RWPE1 (cell line): ENCODE measurements around the gene NAA50.

Experiments
- CTCF ChIA-PET: fragments of 350-600 bp; sonication (Branson Sonifier 250); formaldehyde crosslinking; extraction: SDS; loops from one replicate; lab custom pipeline; 2021; lab: Yijun Ruan, JAX
- POLR2A ChIA-PET: fragments of 400-600 bp; formaldehyde crosslinking; extraction: SDS; loops from one replicate; lab custom pipeline; 2020; ENCODE audit warnings: antibody characterized with exemption; ENCODE audit not compliant: low non-redundant PET; lab: Yijun Ruan, JAX
- DNase-seq: peaks from one replicate; pipeline ENCODE4 v3.0.0; 2012; ENCODE audit warnings: low spot score
- H3K27ac ChIP-seq: fragments of 450-650 bp; 2 replicates; pipeline ENCODE4 v1.5.1; 2017
- TF ChIP-seq, protein P1 (sequence below): fragments of 450-650 bp; conservative IDR thresholded peaks from 2 replicates; pipeline ENCODE4 v1.5.1; 2017; ENCODE audit warnings: low read depth, mild to moderate bottlenecking

The NAA50 gene

DNA sequence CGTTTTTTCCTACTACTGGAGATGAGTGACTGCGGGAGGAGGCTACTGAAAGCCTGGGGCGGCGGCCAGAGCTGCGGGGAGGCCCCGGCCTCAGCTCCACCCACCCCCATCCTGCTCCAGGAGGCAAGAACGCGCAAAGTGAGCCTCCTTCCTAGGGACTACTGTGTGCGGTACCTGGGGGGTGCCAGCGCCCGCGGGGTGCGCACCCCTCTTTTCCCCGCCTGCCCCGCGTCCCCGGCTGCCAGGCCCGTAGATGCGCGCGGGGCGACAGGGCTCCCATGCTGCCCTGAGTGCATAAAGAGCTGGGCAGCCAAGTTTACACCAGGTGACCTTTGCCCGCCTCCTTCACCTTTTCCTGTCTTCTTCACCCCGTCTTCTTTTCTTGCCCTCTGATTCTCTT, 47.1 kb downstream of the NAA50 start:
- CTCF ChIA-PET = no interaction called here
- TF ChIP-seq, protein P1, sequence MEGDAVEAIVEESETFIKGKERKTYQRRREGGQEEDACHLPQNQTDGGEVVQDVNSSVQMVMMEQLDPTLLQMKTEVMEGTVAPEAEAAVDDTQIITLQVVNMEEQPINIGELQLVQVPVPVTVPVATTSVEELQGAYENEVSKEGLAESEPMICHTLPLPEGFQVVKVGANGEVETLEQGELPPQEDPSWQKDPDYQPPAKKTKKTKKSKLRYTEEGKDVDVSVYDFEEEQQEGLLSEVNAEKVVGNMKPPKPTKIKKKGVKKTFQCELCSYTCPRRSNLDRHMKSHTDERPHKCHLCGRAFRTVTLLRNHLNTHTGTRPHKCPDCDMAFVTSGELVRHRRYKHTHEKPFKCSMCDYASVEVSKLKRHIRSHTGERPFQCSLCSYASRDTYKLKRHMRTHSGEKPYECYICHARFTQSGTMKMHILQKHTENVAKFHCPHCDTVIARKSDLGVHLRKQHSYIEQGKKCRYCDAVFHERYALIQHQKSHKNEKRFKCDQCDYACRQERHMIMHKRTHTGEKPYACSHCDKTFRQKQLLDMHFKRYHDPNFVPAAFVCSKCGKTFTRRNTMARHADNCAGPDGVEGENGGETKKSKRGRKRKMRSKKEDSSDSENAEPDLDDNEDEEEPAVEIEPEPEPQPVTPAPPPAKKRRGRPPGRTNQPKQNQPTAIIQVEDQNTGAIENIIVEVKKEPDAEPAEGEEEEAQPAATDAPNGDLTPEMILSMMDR = no peak
- H3K27ac ChIP-seq = peak overlapping the region; percentile 59
- peak; percentile 11 for DNase-seq
- POLR2A ChIA-PET = interaction anchor here (0.6 kb wide), 1 partner anchor 18 kb away, joined by 3 read pairs; no protein-coding TSS in a partner anchor

DNA sequence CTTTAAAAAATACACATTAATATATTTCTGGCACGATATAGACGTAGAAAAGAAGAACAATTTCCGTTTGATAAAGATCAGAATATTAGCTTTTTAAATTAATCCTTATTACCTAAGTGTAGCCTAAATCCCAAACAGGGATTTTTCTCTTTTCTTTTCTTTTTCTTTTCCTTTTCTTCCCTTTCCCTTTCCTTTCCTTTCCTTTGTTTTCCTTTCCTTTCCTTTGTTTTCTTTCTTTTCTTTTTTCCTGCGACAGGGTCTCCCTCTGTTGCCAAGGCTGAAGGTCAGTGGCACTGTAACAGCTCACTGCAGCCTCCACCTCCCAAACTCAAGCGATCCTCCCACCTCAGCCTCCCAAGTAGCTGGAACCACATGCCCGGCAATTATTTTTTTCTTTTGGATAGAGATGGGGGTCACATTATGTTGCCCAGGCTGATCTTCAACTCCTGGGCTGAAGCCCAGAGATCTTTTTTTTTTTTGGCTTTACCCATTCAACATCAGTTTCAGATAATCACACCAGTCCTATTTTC, 47.8 kb downstream of the NAA50 start:
- peak overlapping the region; percentile 59 for H3K27ac ChIP-seq
- TF ChIP-seq, protein P1 = no peak
- ChIA-PET POLR2A (interaction anchor here (0.6 kb wide), 1 partner anchor 38 kb away, joined by 3 read pairs; no protein-coding TSS in a partner anchor), CTCF (no interaction called here)
- DNase-seq = no peak

DNA sequence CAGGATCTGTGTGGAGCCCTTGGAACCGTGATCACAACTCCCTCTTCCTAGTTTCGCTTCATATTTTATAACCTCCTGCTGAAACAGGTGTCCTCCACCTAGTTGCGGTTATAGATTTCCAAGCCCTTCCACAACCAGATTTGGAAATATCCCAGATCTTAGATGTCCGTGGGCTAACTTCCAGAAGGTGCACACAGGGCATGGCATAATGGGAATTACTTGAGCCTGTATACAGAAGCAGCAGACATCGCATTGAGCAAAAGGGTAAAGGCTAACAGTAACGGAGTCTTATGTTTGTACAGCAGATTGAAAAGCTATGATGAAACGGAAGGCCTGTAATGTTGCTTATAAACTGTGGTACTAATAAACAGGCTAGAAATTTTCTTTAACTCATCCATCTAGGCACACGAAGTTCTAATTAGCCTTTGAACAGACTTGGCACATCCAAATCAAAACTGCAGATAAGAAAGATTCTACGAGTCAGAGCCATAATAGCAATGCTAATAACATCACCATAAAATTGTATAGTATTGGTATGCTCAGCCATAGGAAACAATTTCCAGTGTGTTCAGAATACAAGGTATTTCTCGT, 48.5 kb downstream of the NAA50 start:
- TF ChIP-seq, protein P1 = no peak
- DNase-seq = no peak
- H3K27ac ChIP-seq = peak overlapping the region; percentile 92
- ChIA-PET CTCF (no interaction called here), POLR2A (interaction anchor here (0.6 kb wide), 1 partner anchor 39 kb away, joined by 3 read pairs; no protein-coding TSS in a partner anchor)

DNA sequence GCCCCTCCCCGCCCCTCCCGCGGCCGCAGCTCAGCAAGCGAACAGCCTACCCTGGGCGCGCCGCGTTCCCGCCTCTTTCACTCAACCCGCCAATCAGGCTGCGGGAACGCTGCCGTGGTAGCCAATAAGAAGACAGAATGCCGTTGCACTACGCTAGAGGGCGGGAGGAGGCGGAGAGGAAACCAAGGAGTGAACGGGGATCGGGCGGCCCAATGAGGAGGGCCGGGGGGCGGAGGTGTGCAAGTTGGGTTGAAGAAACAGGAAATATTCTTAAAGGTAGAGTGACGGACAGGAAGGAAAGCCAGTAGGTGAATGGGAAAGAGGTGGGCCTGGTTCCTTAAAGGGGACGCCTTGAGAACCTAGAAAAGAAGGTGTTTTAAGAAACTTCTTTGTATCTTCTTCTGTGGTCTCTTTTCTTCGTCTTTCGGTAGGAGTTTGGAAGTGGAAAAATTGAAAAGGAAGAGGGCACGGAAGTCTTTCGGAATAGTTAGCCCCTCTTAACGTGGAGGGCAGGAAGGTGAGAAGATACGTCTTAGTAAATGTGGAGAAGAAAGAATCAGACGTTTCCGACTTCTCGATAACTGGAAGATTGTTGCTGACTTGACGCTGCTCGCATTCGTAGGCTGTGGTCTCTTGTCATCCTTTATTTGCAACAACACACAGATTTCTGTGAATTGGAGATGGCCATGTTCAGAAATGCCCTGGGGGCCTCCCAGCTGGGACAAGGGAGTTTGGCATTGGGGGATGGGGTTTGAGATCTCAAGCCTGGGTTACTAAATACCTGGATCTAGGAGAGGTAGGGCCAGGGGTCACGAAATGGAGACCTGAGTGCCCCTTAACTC, 49.2 kb downstream of the NAA50 start:
- TF ChIP-seq, protein P1 = no peak
- POLR2A ChIA-PET = interaction anchor here (0.8 kb wide), 1 partner anchor 49 kb away, joined by 13 read pairs; the partner anchor contains the start of gene NAA50
- DNase-seq = peak; percentile 99
- CTCF ChIA-PET = interaction anchor here (0.6 kb wide), 1 partner anchor 274 kb away, joined by 3 read pairs; no protein-coding TSS in a partner anchor
- H3K27ac ChIP-seq = peak overlapping the region; percentile 92

DNA sequence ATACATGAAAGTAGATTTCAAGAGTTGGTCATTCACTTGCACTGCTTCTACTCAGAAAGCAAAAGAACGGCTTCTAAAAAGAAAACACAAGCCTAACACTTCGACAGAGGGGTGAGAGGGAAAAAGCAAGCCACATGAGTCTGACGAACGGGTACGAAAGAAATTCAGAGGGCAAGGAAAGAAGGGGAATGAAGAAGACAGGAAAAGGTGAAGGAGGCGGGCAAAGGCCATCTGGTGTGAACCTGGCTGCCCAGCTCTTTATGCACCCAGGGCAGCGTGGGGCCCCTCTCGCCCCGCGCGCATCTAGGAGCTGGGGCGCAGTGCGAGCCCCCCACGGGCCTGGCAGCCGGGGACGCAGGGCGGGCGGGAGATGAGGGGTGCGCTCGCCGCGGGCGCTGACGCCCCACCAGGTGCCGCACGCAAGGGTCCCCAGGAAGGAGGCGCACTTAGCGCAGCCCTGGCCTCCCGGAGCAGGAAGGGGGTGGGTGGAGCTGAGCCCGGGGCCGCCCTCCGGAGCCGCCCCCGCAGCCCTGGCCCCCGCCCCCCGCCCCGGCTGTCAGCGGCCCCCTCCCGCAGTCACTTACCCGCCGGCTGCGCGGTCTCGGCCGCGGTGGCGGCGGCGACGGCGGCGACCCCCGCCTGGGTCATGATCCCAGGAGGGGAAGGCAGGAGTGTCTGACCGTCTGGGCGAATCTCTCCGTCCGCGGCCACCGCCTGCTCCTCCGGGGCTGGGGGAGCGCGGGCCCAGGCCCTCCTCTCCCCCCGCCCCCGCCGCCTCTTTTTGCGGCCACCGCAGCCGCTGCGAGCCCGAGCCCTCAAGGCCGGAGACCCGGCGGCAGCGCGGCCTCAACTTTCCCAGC, 50.0 kb downstream of the NAA50 start, which contains the start of gene USF3:
Gene USF3, minus strand, starts transcription at position 857 of the 860 bp plus-strand sequence. CDS start 21,764 bp downstream, outside the sequence.
- peak within 1 kb of the TSS; percentile 92 for H3K27ac ChIP-seq
- ChIA-PET POLR2A (interaction anchor here (0.8 kb wide), 1 partner anchor 50 kb away, joined by 13 read pairs; the partner anchor contains the start of gene NAA50), CTCF (interaction anchor here (0.6 kb wide), 1 partner anchor 273 kb away, joined by 3 read pairs; no protein-coding TSS in a partner anchor)
- TF ChIP-seq, protein P1 = no peak
- peak; percentile 87 for DNase-seq
